OCI-LY7 (cell line): ENCODE data around the gene DNAJC18.

Source experiments
- CTCF ChIP-seq: fragments of 200-600 bp; sonication (generic); conservative IDR thresholded peaks from 2 replicates; pipeline ENCODE4 v1.5.1; 2014; ENCODE audit warnings: mild to moderate bottlenecking, antibody characterized with exemption, low read length, moderate library complexity, mixed read lengths
- EZH2phosphoT487 ChIP-seq: fragments of 200-600 bp; sonication (generic); IDR thresholded peaks from 2 replicates; pipeline ENCODE4 v1.6.1; 2018; ENCODE audit warnings: low read depth, borderline replicate concordance, mild to moderate bottlenecking, mixed run types, antibody characterized with exemption, low read length, moderate library complexity, mixed read lengths

GRCh38 chr5:139369181-139369580, 70.1 kb downstream of the DNAJC18 start:
- TF ChIP-seq CTCF (no peak), EZH2phosphoT487 (no peak)
